Measurements from ENCODE around the gene ALDH1L1. TPM values are rescaled to one million over a fixed set of nuclear protein-coding genes. Genes with fewer than 3 reads are reported as not detected.

Gene ALDH1L1
- total and polyA plus RNA-seq, 9 of the 15 experiments (the other 6 are each of a cell fraction or from before 2014, with no cell fraction given), result 0.06 to 1.9 (median 0.57) TPM; not detected in 1

- no TSS peak for BruUV-seq (replicated peaks)
- ChIA-PET CTCF (ENCODE audit: low intra/inter-chr PET ratio) (no interaction called here), POLR2A (no interaction called here)
- intact Hi-C loops (cut with micrococcal nuclease) (no loop called here), in situ Hi-C loops (cut with MboI) (no loop called here)
- Histone ChIP-seq H3K36me3 (ENCODE audit: control insufficient read depth, insufficient read depth, low read length) (no peaks in the 10 kb centered on the region), H3K9me1 (ENCODE audit: control insufficient read depth, insufficient read depth, low read length) (no peaks in the 10 kb centered on the region), H4K20me1 (replicated peaks; ENCODE audit: control insufficient read depth, insufficient read depth, low read length) (no peaks in the 10 kb centered on the region), H3K9me3 (replicated peaks; ENCODE audit: control insufficient read depth, insufficient read depth, low read depth, low read length) (no peaks in the 10 kb centered on the region), H2AFZ (ENCODE audit: low read depth, low read length) (no peak overlapping the region), H3K4me2 (ENCODE audit: insufficient read depth, low read length) (no peak overlapping the region), H3K4me1 (replicated peaks in 1 of 2; ENCODE audit: control insufficient read depth in 2 of 2, insufficient read depth in 2 of 2, low read length in 2 of 2) (no peaks in the 10 kb centered on the region; a peak in 1 of 5 replicates), H3K4me3 (no peak overlapping the region), H3K9ac (ENCODE audit: insufficient read depth in 1 of 2, low read depth in 2 of 2, low read length in 2 of 2) (no peak overlapping the region), H3K27me3 (ENCODE audit: control insufficient read depth in 2 of 2, insufficient read depth in 2 of 2, low read length in 2 of 2) (no peaks in the 10 kb centered on the region; a peak in 2 of 5 replicates), H3K27ac (ENCODE audit: extremely low read depth, low read depth, low read length) (no peak overlapping the region), H3K79me2 (ENCODE audit: control insufficient read depth, insufficient read depth, low read length) (no peaks in the 10 kb centered on the region)
- TF ChIP-seq ZNF140 (CRISPR knock-in tag; IDR thresholded peaks at IDR 0.05), result no peak
- TF ChIP-seq NCOA2 (IDR thresholded peaks at IDR 0.05; ENCODE audit: partially characterized antibody in 2 of 2), result no peak
- no peak for TF ChIP-seq FOXM1 (IDR thresholded peaks at IDR 0.05; ENCODE audit: low read depth)
- no peak for TF ChIP-seq FOXM1 (CRISPR knock-in tag; IDR thresholded peaks at IDR 0.05; ENCODE audit: low read depth)
- TF ChIP-seq HNRNPL (IDR thresholded peaks at IDR 0.05; ENCODE audit: low read depth, low read length), result no peak
- TF ChIP-seq SRF (CRISPR knock-in tag; IDR thresholded peaks at IDR 0.05), result no peak
- FAIRE-seq (no peak), ATAC-seq (no peak), DNase-seq (ENCODE audit: extremely low read depth in 1 of 4, low spot score in 3 of 4) (no peak)
- 16% methylated on average over 32 of the region's 47 CpGs for WGBS (ENCODE audit: insufficient coverage, low coverage, missing lambda C conversion rate)
Measured at GRCh38 chr3:126179825-126180476, 435 bp downstream of the ALDH1L1 start.
